OCI-LY7 (cell line): ENCODE measurements around the gene AUTS2.

ENCODE experiments used
- EZH2phosphoT487 ChIP-seq: fragments of 200-600 bp; sonication (generic); IDR thresholded peaks from 2 replicates; pipeline ENCODE4 v1.6.1; 2018; ENCODE audit warnings: low read depth, borderline replicate concordance, mild to moderate bottlenecking, mixed run types, antibody characterized with exemption, low read length, moderate library complexity, mixed read lengths
- TF ChIP-seq, protein P1 (sequence below): fragments of 200-600 bp; sonication (generic); conservative IDR thresholded peaks from 2 replicates; pipeline ENCODE4 v1.5.1; 2014; ENCODE audit warnings: mild to moderate bottlenecking, antibody characterized with exemption, low read length, moderate library complexity, mixed read lengths

DNA sequence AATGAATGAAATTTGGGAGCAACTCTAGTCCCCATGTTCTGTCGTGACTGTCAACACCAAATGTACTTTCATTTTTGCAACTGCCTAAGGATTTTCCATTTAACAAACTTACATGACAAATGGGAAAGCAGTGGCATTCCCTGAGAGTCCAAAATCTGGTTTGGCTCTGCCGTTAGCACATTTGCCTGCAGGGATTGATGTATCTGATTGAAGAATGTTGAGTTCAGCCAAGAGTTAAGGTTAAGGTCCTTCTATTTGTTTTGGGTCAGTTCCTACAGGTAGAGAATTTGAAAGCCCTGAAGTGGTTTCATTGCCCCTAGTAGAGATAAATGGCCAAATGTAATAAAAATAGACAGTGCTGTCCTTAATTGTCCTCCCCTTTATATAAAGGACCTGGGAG, 1127.2 kb downstream of the AUTS2 start:
- TF ChIP-seq, protein P1, sequence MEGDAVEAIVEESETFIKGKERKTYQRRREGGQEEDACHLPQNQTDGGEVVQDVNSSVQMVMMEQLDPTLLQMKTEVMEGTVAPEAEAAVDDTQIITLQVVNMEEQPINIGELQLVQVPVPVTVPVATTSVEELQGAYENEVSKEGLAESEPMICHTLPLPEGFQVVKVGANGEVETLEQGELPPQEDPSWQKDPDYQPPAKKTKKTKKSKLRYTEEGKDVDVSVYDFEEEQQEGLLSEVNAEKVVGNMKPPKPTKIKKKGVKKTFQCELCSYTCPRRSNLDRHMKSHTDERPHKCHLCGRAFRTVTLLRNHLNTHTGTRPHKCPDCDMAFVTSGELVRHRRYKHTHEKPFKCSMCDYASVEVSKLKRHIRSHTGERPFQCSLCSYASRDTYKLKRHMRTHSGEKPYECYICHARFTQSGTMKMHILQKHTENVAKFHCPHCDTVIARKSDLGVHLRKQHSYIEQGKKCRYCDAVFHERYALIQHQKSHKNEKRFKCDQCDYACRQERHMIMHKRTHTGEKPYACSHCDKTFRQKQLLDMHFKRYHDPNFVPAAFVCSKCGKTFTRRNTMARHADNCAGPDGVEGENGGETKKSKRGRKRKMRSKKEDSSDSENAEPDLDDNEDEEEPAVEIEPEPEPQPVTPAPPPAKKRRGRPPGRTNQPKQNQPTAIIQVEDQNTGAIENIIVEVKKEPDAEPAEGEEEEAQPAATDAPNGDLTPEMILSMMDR: no peak
- TF ChIP-seq EZH2phosphoT487: no peak
